KBM-7 (cell line): Measurements from ENCODE around the gene MS4A14.
"Not testable (repeated sequence)": the region's sequence is repeated elsewhere in the genome, so short reads cannot be mapped to it uniquely, and the experiment has no call there.

Experiments used
- DNase-seq: peaks from one replicate; pipeline ENCODE4 v3.0.0-alpha.2; 2015
- in situ Hi-C: fragments of 300-500 bp; cut with MboI; formaldehyde crosslinking; loops from 2 replicates; pipeline ENCODE4 v1.14.3; 2020; ENCODE audit warnings: low sequenced_read_pairs, low pct_unique_long_range_greater_than_20kb, mixed read lengths

The MS4A14 gene, protein sequence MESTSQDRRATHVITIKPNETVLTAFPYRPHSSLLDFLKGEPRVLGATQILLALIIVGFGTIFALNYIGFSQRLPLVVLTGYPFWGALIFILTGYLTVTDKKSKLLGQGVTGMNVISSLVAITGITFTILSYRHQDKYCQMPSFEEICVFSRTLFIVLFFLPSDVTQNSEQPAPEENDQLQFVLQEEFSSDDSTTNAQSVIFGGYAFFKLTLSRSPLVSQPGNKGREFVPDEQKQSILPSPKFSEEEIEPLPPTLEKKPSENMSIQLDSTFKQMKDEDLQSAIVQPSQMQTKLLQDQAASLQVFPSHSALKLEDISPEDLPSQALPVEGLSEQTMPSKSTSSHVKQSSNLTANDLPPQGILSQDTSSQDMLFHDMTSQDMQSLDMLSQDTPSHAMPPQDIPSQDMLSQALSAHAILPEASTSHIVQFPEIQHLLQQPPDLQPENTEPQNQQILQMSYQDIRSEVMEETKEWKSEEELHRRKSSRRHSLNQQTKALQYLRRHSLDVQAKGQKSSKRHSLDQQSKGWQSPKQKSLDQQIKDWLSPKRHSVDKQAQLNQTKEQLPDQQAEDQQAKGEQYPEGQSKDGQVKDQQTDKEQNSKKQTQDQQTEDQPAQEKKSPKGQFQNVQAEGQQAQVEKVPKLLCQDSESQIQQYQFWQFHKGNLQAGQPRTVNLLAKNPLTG

DNA sequence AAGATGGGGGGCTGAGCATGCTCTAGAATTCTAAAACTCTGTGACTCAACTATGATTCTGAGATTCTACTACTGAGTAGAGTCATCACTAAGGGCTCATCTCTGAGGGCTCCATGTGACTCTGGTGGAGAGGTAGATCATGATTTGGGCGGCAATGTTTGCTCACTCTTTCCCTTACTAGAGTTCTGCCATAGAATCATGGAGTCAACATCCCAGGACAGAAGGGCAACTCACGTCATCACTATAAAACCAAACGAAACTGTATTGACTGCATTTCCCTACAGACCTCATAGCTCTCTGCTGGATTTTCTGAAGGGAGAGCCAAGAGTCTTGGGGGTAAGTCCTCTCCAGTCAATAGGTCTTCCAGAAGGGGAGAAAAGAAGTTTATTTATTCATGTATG lies at the start of gene MS4A14:
TSS of gene MS4A14 (plus strand) at position 78 of the 400 bp plus-strand sequence. CDS start at position 198, 120 bp downstream.
- no peak for DNase-seq
- in situ Hi-C loops: no loop called here

DNA sequence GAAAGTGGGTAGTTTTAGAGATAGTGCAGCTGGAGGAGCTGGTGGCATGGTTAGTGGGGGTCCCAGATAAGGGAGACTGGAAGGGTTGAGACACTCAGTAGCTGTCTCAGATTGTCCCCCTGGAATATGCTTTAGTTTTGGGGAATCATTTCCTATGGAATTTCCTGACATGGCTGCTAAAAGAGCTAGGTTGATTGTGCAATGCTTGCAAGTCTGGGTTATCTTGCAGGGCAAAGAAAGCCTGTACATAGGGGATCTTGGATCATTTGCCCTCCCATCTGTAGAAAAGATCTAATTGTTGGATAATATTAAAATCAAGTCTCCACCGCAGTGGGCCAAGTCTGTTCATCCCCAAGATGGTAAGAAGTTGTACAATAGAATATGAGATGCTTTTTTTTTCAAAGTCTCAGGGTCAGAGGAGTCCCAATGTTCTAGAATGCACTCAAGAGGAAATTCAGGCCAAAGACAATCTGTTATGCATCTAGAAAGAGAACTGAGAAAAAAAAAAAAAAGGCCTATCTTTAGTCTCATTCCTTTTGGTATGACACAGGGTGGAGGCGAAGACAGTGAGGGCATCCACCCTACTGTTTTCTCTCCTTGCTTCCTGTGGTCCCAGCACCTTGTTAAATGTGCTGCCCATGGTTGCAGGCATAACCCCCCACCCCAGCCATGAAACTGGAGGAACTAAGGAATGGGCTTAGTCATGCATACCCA lies 49.0 kb upstream of the MS4A14 start:
- in situ Hi-C loops: loop anchor here (10.0 kb wide), 1 partner anchor 138 kb away; no protein-coding TSS in a partner anchor
- no peak for DNase-seq

DNA sequence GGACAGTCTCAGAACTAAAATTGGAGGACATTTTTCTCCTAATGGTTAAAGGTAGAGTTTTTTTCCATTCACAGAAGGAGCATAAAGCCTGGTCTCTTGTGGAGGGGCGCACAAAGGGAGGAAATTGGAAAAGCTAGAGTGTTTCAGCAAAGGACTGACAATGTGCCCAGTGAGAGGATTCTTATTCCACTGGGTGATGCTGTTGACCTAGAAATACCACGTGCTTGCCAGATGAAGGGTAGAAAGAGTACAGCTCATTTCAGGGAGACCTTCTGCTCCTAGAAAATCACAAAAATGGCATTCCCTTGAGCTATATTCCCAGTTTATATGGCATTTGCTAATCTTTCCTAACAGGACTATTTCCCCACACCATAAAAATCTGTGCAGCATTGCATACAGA lies 48.1 kb upstream of the MS4A14 start:
- DNase-seq: no peak
- in situ Hi-C loops: loop anchor here (10.0 kb wide), 1 partner anchor 137 kb away; no protein-coding TSS in a partner anchor

DNA sequence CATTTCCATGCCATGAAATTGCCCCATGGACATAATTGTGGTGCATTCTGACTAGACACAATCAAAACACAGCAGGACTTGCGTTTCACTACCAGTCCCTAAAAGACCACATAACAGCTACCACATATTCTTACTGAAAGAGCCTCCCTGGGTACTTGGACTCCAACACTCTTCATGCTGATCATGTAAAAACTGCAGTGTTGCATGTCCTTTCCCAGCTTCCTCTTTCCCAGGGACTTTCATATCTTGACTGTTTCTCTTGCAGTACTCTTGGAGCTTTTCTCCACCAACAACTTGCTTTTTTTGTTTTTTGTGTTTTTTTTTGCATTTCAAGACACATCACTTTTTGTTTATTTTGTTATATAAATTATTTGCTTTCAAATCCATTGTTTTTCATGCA lies 46.3 kb upstream of the MS4A14 start:
- in situ Hi-C loops: loop anchor here (10.0 to 25.0 kb wide), 2 partner anchors 135 to 262 kb away; no protein-coding TSS in a partner anchor

DNA sequence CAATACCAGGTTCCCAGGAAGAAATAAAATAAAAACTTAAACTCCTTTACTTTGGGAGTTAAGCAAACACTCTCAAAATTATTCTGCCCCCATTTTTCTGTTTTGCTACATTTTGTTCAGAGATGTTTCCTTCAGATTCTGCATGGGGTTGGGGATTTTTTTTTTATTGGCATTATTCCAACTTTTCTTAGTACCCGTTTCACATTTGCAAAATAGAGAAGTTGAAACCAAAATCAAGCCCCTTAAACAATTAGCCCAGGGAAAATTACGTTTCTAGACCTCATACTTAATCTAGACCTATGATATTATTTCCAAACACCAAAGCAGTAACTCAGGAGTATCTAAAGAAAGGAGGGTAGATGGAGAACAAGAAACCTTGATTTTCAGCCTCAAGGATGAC lies 38.5 kb upstream of the MS4A14 start:
- in situ Hi-C loops: loop anchor here (25.0 kb wide), 1 partner anchor 255 kb away; no protein-coding TSS in a partner anchor
- peak; percentile 38 for DNase-seq

More for the DNA sequence above, 46.3 kb upstream of the MS4A14 start:
- DNase-seq: peak; percentile 40

DNA sequence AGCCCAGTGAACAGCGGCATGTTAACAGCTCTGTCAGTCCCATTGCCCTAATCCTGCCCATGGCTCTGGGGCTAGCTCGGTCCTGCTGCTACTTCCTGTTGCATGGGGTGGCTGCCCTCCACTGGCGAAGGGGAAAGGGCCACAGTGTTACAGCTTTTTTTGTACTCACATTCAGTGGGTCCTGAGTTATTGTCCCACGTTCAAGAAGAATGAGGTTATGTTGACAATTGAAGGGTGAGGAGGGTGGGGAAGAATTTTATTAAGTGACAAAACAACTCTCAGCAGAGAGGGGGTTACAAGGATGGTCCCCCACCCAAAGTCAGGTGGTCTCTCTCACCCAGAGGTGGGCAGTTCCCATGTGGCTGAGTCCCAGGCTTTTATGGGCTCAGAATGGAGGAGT lies 35.6 kb upstream of the MS4A14 start:
- in situ Hi-C loops: loop anchor here (25.0 kb wide), 1 partner anchor 252 kb away; no protein-coding TSS in a partner anchor
- DNase-seq: no peak

DNA sequence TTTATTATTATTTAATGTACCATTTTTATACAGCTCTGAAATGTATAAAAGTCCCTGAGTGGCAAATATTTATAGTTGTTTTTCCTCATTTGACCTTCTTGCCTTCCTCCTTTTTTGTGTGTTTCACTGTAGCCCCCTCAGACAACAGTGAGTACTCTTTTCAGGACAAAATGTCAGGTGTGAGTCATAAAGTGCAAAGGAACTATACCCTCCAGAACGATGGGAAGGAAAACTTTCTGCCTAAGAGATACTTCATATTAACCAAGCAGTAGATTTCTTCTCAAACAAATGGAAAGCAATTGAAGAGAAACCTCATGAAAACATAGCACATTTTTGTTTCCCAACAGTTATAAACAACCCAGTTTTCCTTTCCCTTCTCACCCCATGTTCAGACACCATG lies 34.0 kb upstream of the MS4A14 start:
- DNase-seq: no peak
- in situ Hi-C loops: loop anchor here (25.0 kb wide), 1 partner anchor 250 kb away; no protein-coding TSS in a partner anchor

DNA sequence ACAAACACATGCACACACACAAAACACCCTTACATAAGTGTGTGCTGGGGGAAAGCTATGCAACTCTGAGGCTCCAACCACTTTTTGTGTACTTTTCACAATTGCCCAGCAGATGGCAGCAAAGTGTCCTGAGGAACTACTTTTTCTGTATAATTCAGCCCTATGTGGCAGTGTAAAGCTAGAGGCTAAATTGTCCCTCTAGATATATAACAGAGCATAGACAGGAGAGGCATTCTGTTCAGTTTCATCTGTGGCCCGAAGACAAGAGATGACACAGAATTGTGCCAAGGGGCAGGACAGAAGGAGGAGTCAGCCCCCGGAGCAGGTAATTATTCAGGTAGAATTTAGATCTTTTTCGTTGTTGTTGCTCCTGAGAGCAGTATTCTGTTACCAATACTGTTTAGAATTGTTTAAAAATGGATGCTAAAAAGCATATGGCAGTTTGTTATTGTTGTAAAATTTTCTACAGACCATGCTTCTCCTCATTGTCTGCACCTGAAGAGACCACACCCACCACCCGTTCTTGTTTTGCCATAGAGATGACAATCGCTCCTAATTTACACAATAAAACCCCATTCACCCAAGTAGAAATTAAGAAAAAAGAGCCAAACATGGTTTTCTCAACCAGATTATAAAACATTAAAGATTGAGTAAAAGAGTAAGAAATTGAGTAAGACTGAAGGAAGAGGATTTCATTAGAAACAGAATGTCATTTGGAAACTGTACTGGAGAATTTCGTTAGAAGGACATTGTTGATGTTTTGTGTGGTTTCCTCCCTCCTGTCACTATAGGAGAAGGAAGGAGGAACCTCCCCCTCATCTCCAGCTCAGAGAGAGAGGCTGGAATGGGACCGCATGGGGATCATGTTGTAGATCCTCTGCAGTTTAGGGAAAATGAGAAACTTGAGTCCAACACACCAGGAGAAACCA lies 32.5 kb upstream of the MS4A14 start:
- in situ Hi-C loops: loop anchor here (25.0 kb wide), 1 partner anchor 248 kb away; no protein-coding TSS in a partner anchor
- DNase-seq: peak; percentile 95

DNA sequence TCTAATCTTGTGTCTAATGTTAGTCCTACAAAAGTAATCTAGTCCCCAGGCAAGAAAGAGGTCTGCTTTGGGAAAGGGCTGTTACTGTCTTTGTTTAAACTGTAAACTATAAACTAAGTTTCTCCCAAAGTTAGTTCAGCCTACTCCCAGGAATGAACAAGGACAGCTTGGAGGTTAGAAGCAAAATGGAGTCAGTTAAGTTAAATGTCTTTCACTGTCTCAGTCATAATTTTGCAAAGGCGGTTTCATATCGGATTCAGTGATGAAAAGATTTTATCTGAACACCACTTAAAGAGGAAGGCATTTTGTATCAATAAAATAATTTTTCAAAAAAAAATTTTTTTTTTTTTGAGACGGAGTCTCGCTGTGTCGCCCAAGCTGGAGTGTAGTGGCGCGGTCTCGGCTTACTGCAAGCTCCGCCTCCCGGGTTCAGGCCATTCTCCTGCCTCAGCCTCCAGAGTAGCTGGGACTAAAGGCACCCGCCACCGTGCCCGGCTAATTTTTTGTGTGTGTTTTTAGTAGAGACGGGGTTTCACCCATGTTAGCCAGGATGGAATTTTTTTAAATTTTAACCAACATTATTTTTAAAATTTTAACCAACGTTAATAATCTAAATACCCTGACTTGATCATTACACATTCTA lies 29.9 kb upstream of the MS4A14 start:
- not testable (repeated sequence) for DNase-seq
- in situ Hi-C loops: loop anchor here (25.0 kb wide), 1 partner anchor 246 kb away; no protein-coding TSS in a partner anchor

DNA sequence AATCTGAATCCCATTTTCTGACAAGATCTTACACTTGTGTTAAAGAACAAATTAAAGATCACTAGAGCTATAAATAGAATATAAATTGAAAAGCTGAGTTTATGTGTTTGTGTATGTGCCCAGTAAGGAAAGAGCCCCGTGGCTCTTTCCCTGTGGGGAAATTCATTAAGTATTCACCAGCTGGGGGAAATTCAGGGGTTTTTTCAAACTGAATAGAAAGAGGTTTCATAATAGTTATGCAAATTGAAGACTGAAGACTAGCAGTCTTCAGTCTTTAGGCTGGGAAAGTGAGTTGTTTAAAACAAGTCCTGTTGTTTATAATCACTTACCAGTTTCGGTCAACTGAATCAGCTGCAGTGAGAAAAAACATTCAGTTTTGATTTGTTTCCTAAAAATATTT lies 29.2 kb upstream of the MS4A14 start:
- in situ Hi-C loops: loop anchor here (25.0 kb wide), 1 partner anchor 245 kb away; no protein-coding TSS in a partner anchor
- DNase-seq: no peak

DNA sequence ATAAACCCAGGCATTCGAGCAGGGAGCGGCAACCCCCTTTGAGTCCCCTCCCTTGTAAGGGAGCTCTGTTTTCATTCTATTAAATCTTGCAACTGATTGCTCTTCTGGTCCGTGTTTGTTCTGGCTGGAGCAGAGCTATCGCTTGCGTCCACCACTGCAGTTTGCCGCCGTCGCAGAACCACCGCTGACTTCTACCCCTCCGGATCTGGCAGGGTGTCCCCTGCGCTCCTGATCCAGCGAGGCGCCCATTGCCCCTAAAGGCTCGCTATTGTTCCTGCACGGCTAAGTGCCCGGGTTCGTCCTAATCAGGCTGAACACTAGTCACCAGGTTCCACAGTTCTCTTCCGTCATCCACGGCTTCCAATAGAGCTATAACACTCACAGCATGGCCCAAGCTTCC lies 28.4 kb upstream of the MS4A14 start:
- no peak for DNase-seq
- in situ Hi-C loops: loop anchor here (25.0 kb wide), 1 partner anchor 244 kb away; no protein-coding TSS in a partner anchor

DNA sequence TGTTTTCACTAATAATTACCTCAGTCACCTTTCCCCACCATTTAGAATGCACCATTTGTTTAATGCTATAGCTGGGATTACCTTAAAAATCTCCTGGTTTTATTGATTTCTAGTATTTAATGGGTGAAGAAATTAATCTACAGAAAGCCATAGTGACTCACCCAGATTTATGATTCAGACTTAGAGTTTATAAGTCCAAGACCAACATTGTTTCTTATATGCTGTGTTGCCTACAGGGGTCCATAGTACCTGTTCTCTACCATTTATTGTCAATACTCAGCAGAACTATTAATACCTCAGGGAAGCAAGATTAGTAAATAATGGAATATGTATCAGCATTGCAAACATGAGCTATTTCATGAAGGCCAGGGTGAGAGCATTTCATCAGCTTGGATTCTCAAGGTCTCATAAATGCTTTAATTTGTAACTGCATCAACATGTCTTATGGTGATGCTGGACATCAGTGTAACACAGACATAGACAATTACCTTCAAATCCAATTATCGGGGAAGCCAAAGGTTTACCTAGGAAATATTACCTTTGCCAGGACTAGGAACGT lies 25.9 kb upstream of the MS4A14 start:
- in situ Hi-C loops: loop anchor here (25.0 kb wide), 1 partner anchor 242 kb away; no protein-coding TSS in a partner anchor

DNA sequence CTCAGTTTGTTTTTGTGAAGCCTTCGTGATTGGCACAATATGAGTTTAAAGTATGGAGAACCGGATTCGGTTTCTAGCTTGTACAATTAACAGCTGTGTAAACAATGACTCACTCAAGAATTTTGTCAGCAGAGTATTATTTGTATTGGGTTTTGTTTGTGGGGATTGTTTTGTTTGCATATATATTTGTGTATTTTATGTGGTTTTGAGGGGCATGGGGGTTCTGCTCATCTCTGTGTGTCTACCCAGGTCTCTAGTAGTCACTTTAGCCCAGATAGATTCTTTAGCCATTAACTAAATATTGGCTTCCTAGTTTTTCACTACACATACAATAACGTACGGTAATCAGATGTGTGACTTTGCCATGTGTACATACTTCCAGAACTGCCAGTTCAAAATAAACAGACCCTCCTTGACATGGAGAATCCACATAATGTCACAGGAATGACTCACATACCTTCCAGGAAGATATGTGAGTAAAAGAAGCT lies 25.4 kb upstream of the MS4A14 start:
- no peak for DNase-seq
- in situ Hi-C loops: loop anchor here (25.0 kb wide), 1 partner anchor 241 kb away; no protein-coding TSS in a partner anchor

More for the DNA sequence above, 25.9 kb upstream of the MS4A14 start:
- no peak for DNase-seq

DNA sequence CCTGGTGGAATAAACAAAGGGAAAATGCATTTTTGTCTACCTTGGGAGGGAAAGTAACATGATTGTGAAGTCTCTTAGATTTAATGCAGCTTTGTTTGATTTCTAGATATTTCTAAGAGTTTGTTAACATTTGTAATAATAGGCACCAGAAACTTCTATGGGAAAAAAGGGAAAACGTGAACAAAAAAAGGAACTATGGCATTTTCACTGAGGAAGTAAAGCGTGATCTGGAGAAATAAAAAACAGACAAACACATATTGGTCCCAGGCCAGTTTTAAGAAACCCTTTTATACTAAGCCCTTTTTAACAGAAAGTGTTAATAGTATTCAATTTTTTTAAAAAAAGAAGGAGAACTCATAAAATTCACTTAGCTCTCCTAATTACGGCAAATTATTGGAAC lies 24.9 kb upstream of the MS4A14 start:
- DNase-seq: no peak
- in situ Hi-C loops: loop anchor here (25.0 kb wide), 1 partner anchor 241 kb away; no protein-coding TSS in a partner anchor

DNA sequence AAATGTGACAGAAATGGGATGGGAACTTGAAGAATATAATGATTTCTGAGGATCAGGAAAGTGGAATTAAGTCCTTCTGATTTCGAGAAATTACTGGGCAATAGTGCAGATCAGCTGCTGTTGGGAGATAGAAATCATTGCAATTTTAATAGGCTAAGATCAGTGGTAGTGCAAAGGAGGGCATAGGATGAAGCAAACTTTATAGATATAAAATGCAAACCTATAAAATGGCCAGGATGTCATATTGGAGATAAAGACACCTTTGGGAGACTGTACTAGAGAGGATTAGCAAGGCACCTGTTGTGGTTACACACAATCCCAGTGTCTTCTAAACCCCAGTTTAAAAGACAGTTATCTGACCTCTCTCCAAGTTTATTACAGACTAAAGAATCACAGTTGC lies 24.4 kb upstream of the MS4A14 start:
- DNase-seq: no peak
- in situ Hi-C loops: loop anchor here (25.0 kb wide), 1 partner anchor 240 kb away; no protein-coding TSS in a partner anchor

DNA sequence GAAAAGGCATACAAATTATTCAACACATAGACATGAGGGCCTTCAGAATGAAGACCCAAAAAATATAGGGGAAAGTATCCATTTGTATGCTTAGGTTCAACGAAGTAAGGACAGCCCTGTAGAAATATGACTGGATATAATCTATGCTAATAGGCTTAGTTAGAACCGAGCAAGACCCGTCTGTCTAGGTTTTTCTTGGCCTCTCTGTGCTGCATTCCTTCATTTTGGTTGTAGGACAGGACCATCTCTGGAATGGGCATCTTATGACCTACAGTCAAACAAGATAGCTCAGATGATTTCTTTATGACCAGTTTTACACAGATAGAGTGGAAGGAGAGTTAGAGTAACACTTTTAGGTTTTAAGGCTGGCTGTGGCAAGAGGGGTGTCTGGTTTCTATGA lies 23.5 kb upstream of the MS4A14 start:
- in situ Hi-C loops: loop anchor here (25.0 kb wide), 1 partner anchor 240 kb away; no protein-coding TSS in a partner anchor
- DNase-seq: no peak

DNA sequence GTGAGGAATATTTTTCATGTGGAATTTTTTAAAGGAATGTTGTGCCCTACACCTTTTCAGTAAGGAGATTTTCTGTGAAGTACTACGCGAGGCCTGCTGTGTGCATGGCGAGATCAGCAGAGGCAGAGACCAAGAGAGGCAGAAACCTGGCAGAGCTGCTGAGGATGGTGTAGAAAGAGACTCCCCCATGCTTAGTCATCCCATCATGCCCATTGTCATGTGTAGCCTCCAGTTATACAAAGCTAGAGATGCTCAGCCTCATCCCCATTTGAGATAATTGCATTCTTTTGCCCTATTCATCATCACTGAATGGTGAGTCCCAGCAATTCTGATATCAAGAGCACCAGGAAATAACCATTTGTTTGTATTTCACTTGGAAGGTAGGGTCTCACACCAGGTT lies 20.9 kb upstream of the MS4A14 start:
- DNase-seq: no peak
- in situ Hi-C loops: no loop called here
